Prostate gland (tissue), 2 donors: ENCODE data around the gene VEPH1. TPM values are rescaled to one million over a fixed set of nuclear protein-coding genes. Genes with fewer than 3 reads are reported as not detected.

ENCODE experiments used
- DNase-seq: peaks from one replicate; pipeline ENCODE4 v3.0.0-alpha.2; 2019; ENCODE audit warnings: low spot score
- H3K27ac ChIP-seq, 2 donors: fragments of 200-600 bp; sonication (generic); 2 replicates each; pipeline ENCODE4 v1.5.1; 2017 to 2019
- H3K27me3 ChIP-seq: fragments of 200-600 bp; sonication (generic); replicated peaks from 2 replicates; pipeline ENCODE4 v1.5.1; 2019; ENCODE audit not compliant: insufficient read depth
- H3K36me3 ChIP-seq, 2 donors: fragments of 200-600 bp; sonication (generic); 1 replicate in 1 of 2; 2 replicates in 1 of 2; pipeline versions ENCODE4 v1.5.1 to v1.8.1; 2017 to 2019
- H3K4me1 ChIP-seq: fragments of 200-600 bp; sonication (generic); replicated peaks from 2 replicates; pipeline ENCODE4 v1.5.1; 2019
- H3K4me3 ChIP-seq, 2 donors: fragments of 200-600 bp; sonication (generic); 2 replicates each; pipeline ENCODE4 v1.5.1; 2017 to 2019
- H3K9me3 ChIP-seq: fragments of 200-600 bp; sonication (generic); 2 replicates; pipeline ENCODE4 v1.5.1; 2017
- POLR2A ChIP-seq: fragments of 450-650 bp; IDR thresholded peaks from one replicate; pipeline ENCODE4 v1.6.1; 2016; ENCODE audit warnings: antibody characterized with exemption, mild to moderate bottlenecking
- POLR2AphosphoS5 ChIP-seq: sonication (generic); formaldehyde crosslinking; IDR thresholded peaks from one replicate; pipeline ENCODE4 v1.6.1; 2017; ENCODE audit warnings: antibody characterized with exemption
- WGBS: methylation state at CpG from one replicate; pipeline ENCODE4 v1.1.5; 2018; 5-methylcytosine and 5-hydroxymethylcytosine counted together
- intact Hi-C: fragments of 100-400 bp; cut with DNase I; formaldehyde crosslinking; loops from one replicate; pipeline ENCODE4 v1.14.2; 2022
- total RNA-seq, 2 donors: library from RNA; depleted of rRNA; stranded (reverse); fragments of >200 nt; gene quantifications; one replicate each; pipeline ENCODE4 v1.1.0, GENCODE V29; 2016
- TF ChIP-seq, protein P1 (sequence below), 4 experiments: fragments of 200-600 bp in 2 of 4; fragments of 450-650 bp in 2 of 4; sonication (generic) in 2 of 4; IDR thresholded peaks; 1 replicate in 3 of 4; 2 replicates in 1 of 4; pipeline ENCODE4 v1.5.1; 2016 to 2019; ENCODE audit warnings: antibody characterized with exemption in 4 of 4, mild to moderate bottlenecking in 2 of 4, moderate library complexity in 2 of 4

VEPH1 gene
- total RNA-seq, 2 donors from 2014 or later: 1.4 to 3.4 TPM

DNA sequence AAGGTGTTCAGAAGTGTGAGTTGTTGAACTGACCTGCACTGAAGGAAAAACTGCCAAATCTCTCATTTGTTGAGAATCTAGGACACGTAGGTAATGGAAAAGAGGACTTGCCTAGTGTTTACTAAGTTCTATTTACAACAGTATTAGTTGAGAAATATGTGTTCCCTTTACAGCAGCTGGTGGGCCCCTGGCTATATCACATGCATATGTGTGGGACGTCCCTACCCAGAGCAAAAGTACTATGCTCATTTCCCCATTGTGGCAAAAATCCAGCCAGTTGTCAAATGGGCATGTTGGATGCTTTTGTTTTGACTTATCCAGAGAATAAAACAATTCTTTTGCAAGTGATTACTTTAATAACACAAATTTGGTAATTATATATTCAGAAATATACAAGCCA lies 179.9 kb downstream of the VEPH1 start:
- DNase-seq: no peak
- Histone ChIP-seq H3K27me3 (no peaks in the 10 kb centered on the region), H3K27ac (no peak overlapping the region), H3K9me3 (no peaks in the 10 kb centered on the region), H3K36me3 (no peaks in the 10 kb centered on the region), H3K4me3 (no peak overlapping the region), H3K4me1 (no peaks in the 10 kb centered on the region)
- intact Hi-C loops: no loop called here
- WGBS: 67% methylated on average over 2 of the region's 2 CpGs
- TF ChIP-seq POLR2AphosphoS5 (no peak), POLR2A (no peak)
- TF ChIP-seq, protein P1, sequence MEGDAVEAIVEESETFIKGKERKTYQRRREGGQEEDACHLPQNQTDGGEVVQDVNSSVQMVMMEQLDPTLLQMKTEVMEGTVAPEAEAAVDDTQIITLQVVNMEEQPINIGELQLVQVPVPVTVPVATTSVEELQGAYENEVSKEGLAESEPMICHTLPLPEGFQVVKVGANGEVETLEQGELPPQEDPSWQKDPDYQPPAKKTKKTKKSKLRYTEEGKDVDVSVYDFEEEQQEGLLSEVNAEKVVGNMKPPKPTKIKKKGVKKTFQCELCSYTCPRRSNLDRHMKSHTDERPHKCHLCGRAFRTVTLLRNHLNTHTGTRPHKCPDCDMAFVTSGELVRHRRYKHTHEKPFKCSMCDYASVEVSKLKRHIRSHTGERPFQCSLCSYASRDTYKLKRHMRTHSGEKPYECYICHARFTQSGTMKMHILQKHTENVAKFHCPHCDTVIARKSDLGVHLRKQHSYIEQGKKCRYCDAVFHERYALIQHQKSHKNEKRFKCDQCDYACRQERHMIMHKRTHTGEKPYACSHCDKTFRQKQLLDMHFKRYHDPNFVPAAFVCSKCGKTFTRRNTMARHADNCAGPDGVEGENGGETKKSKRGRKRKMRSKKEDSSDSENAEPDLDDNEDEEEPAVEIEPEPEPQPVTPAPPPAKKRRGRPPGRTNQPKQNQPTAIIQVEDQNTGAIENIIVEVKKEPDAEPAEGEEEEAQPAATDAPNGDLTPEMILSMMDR (IDR thresholded peaks at IDR 0.05): no peak

DNA sequence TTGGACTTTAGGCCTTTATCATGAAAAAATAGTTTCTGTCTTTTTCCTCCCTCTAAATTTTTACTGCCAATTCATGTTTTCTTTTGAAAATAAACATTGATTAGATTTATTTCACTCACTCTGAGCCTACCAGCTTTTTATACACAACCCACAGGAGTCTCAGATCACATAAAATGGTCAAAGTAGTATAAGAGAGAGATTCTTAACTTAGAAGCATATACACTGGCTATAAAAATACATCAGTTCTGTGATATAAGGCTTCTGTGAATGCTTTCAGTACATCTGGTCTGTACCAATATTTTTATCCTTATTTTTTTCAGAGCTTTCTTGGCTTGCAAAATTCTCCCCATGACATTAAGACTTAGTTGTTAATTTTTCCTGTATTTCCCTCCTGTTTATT lies 183.5 kb downstream of the VEPH1 start:
- H3K4me3 ChIP-seq: no peak overlapping the region
- H3K4me1 ChIP-seq: no peaks in the 10 kb centered on the region
- no peaks in the 10 kb centered on the region for H3K36me3 ChIP-seq
- TF ChIP-seq POLR2AphosphoS5: no peak
- no peaks in the 10 kb centered on the region for H3K9me3 ChIP-seq
- no peaks in the 10 kb centered on the region for H3K27me3 ChIP-seq
- no peak overlapping the region for H3K27ac ChIP-seq
- intact Hi-C loops: no loop called here
- DNase-seq: no peak

DNA sequence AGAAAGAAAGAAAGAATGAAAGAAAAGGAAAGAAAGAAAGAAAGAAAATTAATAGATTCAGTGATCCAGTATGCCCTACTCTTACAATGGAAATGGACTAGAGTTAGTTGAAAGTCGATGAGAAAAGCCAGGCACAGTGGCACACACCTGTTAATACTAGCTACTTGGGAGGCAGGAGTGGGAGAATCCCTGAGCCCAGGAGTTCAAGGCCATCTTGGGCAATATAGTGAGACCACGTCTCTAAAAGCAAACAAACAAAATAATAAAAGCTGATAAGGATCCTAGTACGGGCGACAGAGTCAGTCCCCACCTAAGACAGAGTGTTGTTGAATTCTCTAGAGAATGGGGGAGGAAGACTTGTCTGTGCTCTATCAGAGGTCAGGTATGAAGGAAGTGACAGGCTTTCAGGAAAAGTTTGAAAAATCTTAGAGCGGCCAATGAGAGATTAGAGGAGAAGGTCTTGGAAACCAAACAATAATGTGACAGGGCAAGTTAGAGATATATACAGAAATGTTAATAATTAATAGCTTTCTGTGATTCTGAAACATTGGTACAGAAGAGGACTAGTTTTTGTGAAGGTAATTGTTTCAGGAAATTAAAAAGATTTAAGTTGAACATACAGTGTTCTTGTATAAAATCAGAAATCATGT lies 184.5 kb downstream of the VEPH1 start:
- no peak for DNase-seq
- 78% methylated on average over 5 of the region's 5 CpGs for WGBS
- Histone ChIP-seq H3K27me3 (no peaks in the 10 kb centered on the region), H3K36me3 (no peaks in the 10 kb centered on the region), H3K27ac (no peak overlapping the region), H3K4me1 (no peaks in the 10 kb centered on the region), H3K4me3 (no peak overlapping the region), H3K9me3 (no peaks in the 10 kb centered on the region)
- intact Hi-C loops: no loop called here
- no peak for TF ChIP-seq POLR2AphosphoS5
- no peak for TF ChIP-seq POLR2A
- TF ChIP-seq, protein P1 (IDR thresholded peaks at IDR 0.05): no peak

DNA sequence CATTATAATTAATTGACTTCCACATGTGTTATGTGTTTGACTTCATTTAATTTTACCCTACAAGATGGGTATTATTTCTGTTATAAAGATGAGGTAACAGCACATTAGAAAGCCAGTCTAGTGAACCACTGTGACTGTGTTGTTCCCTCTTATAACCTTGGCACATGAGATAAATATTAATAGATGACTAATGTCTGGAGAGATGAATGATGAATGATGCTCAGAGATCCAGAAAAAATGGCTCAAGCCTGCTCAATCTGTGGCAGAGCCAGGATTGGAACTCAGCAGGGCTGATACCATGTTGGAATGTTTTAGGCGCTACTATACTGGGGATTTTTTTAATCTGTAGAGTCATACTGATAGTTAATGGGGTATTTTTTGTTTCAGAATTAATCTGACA lies 185.3 kb downstream of the VEPH1 start:
- no peak overlapping the region for H3K4me3 ChIP-seq
- no peak for DNase-seq
- no peak overlapping the region for H3K27ac ChIP-seq
- H3K27me3 ChIP-seq: no peaks in the 10 kb centered on the region
- no peaks in the 10 kb centered on the region for H3K4me1 ChIP-seq
- intact Hi-C loops: no loop called here
- TF ChIP-seq POLR2A (no peak), POLR2AphosphoS5 (no peak)
- TF ChIP-seq, protein P1 (IDR thresholded peaks at IDR 0.05): no peak
- H3K9me3 ChIP-seq: no peaks in the 10 kb centered on the region
- no peaks in the 10 kb centered on the region for H3K36me3 ChIP-seq
- 97% methylated on average over 1 of the region's 1 CpG for WGBS

DNA sequence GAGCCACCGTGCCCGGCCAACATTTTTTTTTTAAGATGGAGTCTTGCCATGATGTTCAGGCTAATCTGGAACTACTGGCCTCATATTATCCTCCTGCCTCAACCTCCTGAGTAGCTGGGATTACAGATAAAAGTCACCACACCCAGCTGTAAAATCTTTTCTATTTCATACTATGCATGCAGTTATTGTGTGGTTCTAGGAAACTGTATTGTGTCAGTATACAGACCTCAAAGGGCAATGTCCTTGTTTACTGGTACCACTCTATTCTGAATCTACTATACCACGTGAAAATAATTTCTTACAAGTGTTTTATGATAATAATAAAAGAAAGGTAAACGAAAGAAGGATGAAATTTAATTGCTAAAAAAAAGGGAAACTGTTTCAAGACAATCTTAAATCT lies 190.0 kb downstream of the VEPH1 start:
- no peaks in the 10 kb centered on the region for H3K36me3 ChIP-seq
- no peaks in the 10 kb centered on the region for H3K9me3 ChIP-seq
- no peak for DNase-seq
- 88% methylated on average over 4 of the region's 4 CpGs for WGBS
- H3K4me1 ChIP-seq: no peaks in the 10 kb centered on the region
- TF ChIP-seq POLR2AphosphoS5 (no peak), POLR2A (no peak)
- TF ChIP-seq, protein P1 (IDR thresholded peaks at IDR 0.05): no peak
- no peaks in the 10 kb centered on the region for H3K27me3 ChIP-seq
- intact Hi-C loops: no loop called here
- no peak overlapping the region for H3K27ac ChIP-seq
- no peak overlapping the region for H3K4me3 ChIP-seq
